ENCODE measurements around the gene MAPK8.

DNA sequence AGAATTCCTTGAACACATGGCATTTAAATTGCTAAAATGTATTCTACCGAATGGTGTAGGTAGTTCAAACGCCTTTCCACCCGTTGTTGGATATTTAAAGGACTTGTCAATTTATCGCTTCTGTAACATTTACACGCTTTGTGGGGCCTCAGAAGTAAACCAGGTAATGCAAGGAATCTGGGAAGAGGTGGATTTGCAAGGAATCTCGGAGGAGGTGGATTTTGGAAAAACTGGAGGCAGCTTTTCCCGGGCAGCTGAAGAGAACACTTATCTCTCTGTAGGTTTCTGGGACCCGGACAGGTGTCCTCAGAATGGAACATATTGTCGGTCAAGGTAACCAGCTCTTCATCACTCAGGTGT, 592 bp upstream of the MAPK8 start:
- no peak for TF ChIP-seq POLR2A (IDR thresholded peaks at IDR 0.05; ENCODE audit: low read depth, low read length)
- no peak for TF ChIP-seq POLR2AphosphoS5 (IDR thresholded peaks at IDR 0.05; ENCODE audit: low read depth, low read length)
- TF ChIP-seq TAF1 (IDR thresholded peaks at IDR 0.05; ENCODE audit: borderline replicate concordance, low read depth, low read length) = no peak
